Neuronal stem cell (in vitro differentiated cells): ENCODE data around the gene FER.

Experiments
- DNase-seq: peaks from one replicate; pipeline ENCODE4 v3.0.0-alpha.2; 2013; ENCODE audit warnings: low spot score
- H2AFZ ChIP-seq: one replicate; pipeline ENCODE4 v1.6.1; 2013; ENCODE audit warnings: mild to moderate bottlenecking, low read length, inconsistent platforms
- H2AK5ac ChIP-seq: 2 replicates; pipeline ENCODE4 v1.6.1; 2013; ENCODE audit warnings: low read depth, mild to moderate bottlenecking, inconsistent platforms, low read length, moderate library complexity, mixed read lengths
- H2BK120ac ChIP-seq: 2 replicates; pipeline ENCODE4 v1.6.1; 2013; ENCODE audit warnings: low read depth, mild to moderate bottlenecking, inconsistent platforms, low read length, moderate library complexity, mixed read lengths
- H2BK12ac ChIP-seq: one replicate; pipeline ENCODE4 v1.6.1; 2013; ENCODE audit warnings: low read length, inconsistent platforms
- H2BK15ac ChIP-seq: 2 replicates; pipeline ENCODE4 v1.6.1; 2013; ENCODE audit warnings: mild to moderate bottlenecking, low read length, inconsistent platforms, mixed read lengths
- H2BK5ac ChIP-seq: one replicate; pipeline ENCODE4 v1.6.1; 2013; ENCODE audit warnings: inconsistent platforms, mild to moderate bottlenecking, low read length, moderate library complexity
- H3K14ac ChIP-seq: one replicate; pipeline ENCODE4 v1.6.1; 2013; ENCODE audit warnings: low read length, inconsistent platforms
- H3K18ac ChIP-seq: 2 replicates; pipeline ENCODE4 v1.6.1; 2013; ENCODE audit warnings: low read length, inconsistent platforms
- H3K23ac ChIP-seq: 2 replicates; pipeline ENCODE4 v1.6.1; 2013; ENCODE audit warnings: low read depth, mild to moderate bottlenecking, mixed read lengths, low read length, inconsistent platforms; ENCODE audit not compliant: poor library complexity
- H3K27ac ChIP-seq: replicated peaks from 3 replicates; pipeline ENCODE4 v1.5.1; 2013; ENCODE audit warnings: low read length, inconsistent platforms
- H3K27me3 ChIP-seq, 3 experiments: 2 replicates each; pipeline ENCODE4 v1.6.1; 2013; ENCODE audit warnings: low read length in 3 of 3, mild to moderate bottlenecking in 2 of 3, inconsistent platforms in 1 of 3, low read depth in 1 of 3, mixed read lengths in 1 of 3, moderate library complexity in 1 of 3; ENCODE audit not compliant: control insufficient read depth in 3 of 3, insufficient read depth in 3 of 3
- H3K36me3 ChIP-seq, 2 donors: replicated peaks in 1 of 2; 2 replicates each; pipeline ENCODE4 v1.6.1; 2013; ENCODE audit warnings: low read length in 2 of 2; ENCODE audit not compliant: control insufficient read depth in 2 of 2, insufficient read depth in 2 of 2
- H3K4ac ChIP-seq: 2 replicates; pipeline ENCODE4 v1.6.1; 2013; ENCODE audit warnings: inconsistent platforms, mild to moderate bottlenecking, low read length, moderate library complexity
- H3K4me1 ChIP-seq, 2 donors: 1 replicate in 1 of 2; 2 replicates in 1 of 2; pipeline ENCODE4 v1.6.1; 2013; ENCODE audit warnings: low read length in 2 of 2, low read depth in 1 of 2; ENCODE audit not compliant: control insufficient read depth in 2 of 2, insufficient read depth in 1 of 2
- H3K4me2 ChIP-seq: one replicate; pipeline ENCODE4 v1.6.1; 2013; ENCODE audit warnings: mild to moderate bottlenecking, low read length, inconsistent platforms; ENCODE audit not compliant: insufficient read depth, poor library complexity, severe bottlenecking
- H3K4me3 ChIP-seq, 2 donors: 2 replicates each; pipeline ENCODE4 v1.5.1; 2013; ENCODE audit warnings: low read length in 2 of 2, mild to moderate bottlenecking in 2 of 2, inconsistent platforms in 1 of 2, moderate library complexity in 1 of 2
- H3K79me1 ChIP-seq: one replicate; pipeline ENCODE4 v1.6.1; 2013; ENCODE audit warnings: low read depth, mild to moderate bottlenecking, inconsistent platforms, low read length, moderate library complexity
- H3K9ac ChIP-seq: one replicate; pipeline ENCODE4 v1.6.1; 2013; ENCODE audit warnings: mild to moderate bottlenecking, low read depth, low read length, inconsistent platforms; ENCODE audit not compliant: poor library complexity
- H3K9me3 ChIP-seq, 2 donors: replicated peaks in 1 of 2; 2 replicates each; pipeline versions ENCODE3 to v1.6.1; 2013; ENCODE audit warnings: low read length in 2 of 2, mild to moderate bottlenecking in 2 of 2, inconsistent platforms in 1 of 2, low read depth in 1 of 2, mixed read lengths in 1 of 2, moderate library complexity in 1 of 2; ENCODE audit not compliant: control insufficient read depth in 2 of 2, insufficient read depth in 1 of 2
- H4K8ac ChIP-seq: one replicate; pipeline ENCODE4 v1.6.1; 2013; ENCODE audit warnings: low read depth, mild to moderate bottlenecking, inconsistent platforms, low read length, moderate library complexity
- H4K91ac ChIP-seq: one replicate; pipeline ENCODE4 v1.6.1; 2013; ENCODE audit warnings: low read length, low read depth, mild to moderate bottlenecking, inconsistent platforms; ENCODE audit not compliant: poor library complexity
- WGBS, 2 donors: extraction: QIAGEN DNeasy Blood & Tissue Kit; methylation state at CpG; one replicate each; pipeline ENCODE4 v1.1.7; 2013; ENCODE audit warnings: missing lambda C conversion rate in 2 of 2, mixed read lengths in 1 of 2; ENCODE audit not compliant: insufficient read length in 2 of 2, insufficient replicate concordance in 1 of 2; ENCODE audit errors: extremely low coverage in 2 of 2; 5-methylcytosine and 5-hydroxymethylcytosine counted together

FER gene

DNA sequence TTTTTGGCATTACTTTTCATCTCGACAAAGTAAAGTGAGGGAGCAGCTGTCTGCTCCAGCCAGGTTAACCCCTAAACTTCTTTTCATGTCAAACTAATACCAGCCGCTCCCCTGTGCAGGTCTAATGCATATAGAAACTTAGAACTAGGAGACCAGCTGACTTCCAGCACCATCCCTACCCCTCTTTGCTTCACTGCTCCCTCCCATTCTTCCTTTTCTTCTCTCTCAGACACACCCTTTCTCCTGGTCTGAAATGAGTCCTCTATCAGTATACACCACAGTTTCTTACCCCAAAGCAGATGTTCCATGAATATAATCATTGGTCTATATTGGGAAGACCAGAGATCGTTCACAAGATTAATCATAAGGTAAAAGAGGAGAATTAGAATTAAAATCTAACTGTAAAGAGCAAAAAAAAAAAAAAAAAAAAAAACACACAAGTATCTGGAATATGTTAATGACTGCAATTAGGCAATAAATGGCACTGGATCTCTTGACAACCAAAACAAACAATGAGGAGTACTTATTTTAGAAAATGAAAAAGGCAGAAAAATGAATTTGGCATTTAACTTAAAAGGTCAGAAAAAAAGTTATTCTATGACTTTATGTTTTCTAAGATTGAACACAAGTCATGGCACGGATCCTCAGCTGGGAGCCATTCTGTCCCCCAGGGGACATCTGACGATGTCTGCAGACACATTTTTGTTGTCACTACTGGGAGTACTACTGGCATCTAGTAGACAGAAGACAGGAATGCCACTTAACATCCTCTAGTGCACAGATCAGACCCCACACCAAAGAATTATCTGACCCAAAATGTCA lies 452.3 kb downstream of the FER start:
- H3K27ac ChIP-seq, result no peak overlapping the region
- H4K91ac ChIP-seq, result no peak overlapping the region
- no peak overlapping the region for H2BK12ac ChIP-seq
- H2AFZ ChIP-seq, result no peak overlapping the region
- no peaks in the 10 kb centered on the region for H3K36me3 ChIP-seq
- H2BK15ac ChIP-seq, result no peak overlapping the region
- no peaks in the 10 kb centered on the region for H3K79me1 ChIP-seq
- H3K4me3 ChIP-seq, result no peak overlapping the region
- H2BK5ac ChIP-seq, result no peak overlapping the region
- DNase-seq, result no peak
- no peak overlapping the region for H3K14ac ChIP-seq
- no peak overlapping the region for H4K8ac ChIP-seq
- H3K4me2 ChIP-seq, result no peak overlapping the region
- no peaks in the 10 kb centered on the region for H3K27me3 ChIP-seq
- H3K18ac ChIP-seq, result no peak overlapping the region
- no peaks in the 10 kb centered on the region for H3K4me1 ChIP-seq
- no peak overlapping the region for H3K4ac ChIP-seq
- no peak overlapping the region for H3K23ac ChIP-seq
- no peak overlapping the region for H2AK5ac ChIP-seq
- H3K9me3 ChIP-seq, result peaks cover 2 to 7% of the 10 kb centered on the region in 2 donors
- no peak overlapping the region for H2BK120ac ChIP-seq
- WGBS, 2 donors, result no CpG with 5 or more reads among the region's 5 CpGs
- H3K9ac ChIP-seq, result no peak overlapping the region

DNA sequence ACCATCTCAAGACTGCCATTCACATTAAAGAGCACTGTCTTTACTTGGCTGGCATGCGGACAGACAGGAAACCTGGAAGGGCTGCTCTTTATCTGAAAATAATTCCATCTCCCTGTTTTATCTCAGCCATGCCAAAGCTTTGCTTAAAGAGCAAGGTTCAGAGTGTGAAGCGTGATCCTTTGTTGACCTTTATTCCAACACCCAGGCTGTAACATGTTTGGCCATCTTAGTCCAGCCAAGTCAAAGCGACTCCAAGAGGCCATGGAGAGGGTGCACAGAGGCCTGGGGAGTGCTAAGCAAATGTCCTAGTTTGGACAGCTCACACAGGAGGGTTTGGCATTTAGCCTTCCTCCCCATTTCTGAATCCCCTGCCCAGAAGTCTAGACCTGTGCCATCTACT lies 467.3 kb downstream of the FER start:
- Histone ChIP-seq H3K9ac (no peak overlapping the region), H3K4me3 (no peak overlapping the region), H2AK5ac (no peak overlapping the region), H2BK5ac (no peak overlapping the region), H2AFZ (no peak overlapping the region), H3K79me1 (no peaks in the 10 kb centered on the region), H2BK15ac (no peak overlapping the region), H3K4me2 (no peak overlapping the region), H3K23ac (no peak overlapping the region), H3K14ac (no peak overlapping the region), H3K4ac (no peak overlapping the region), H3K9me3 (peaks cover 6 to 7% of the 10 kb centered on the region in 2 donors), H3K4me1 (no peaks in the 10 kb centered on the region), H4K8ac (no peak overlapping the region), H3K27me3 (no peaks in the 10 kb centered on the region), H3K36me3 (peaks cover 0 to 1% of the 10 kb centered on the region in 2 donors), H3K27ac (no peak overlapping the region), H2BK12ac (no peak overlapping the region), H4K91ac (no peak overlapping the region), H2BK120ac (no peak overlapping the region), H3K18ac (no peak overlapping the region)
- no peak for DNase-seq
- WGBS, 2 donors, result no CpG with 5 or more reads among the region's 3 CpGs

DNA sequence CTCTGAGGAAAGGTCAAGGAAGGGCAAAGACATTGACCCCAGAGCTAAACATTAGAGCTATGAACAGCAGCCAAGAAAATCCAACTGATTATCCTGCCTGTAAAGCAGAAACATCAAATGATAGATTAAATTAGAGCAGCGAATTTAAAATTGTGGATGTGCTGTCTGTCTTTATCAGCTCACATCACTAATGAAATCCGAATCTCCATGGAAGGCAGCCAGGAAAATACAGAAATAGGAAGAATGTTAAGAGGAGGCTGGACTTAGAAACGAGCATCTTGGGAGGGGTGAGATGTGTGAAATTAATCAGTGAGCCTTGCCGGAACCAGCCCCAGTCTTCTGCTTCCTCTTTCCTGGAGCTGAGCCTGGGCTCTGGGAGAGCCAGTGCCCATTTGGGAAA lies 471.1 kb downstream of the FER start:
- DNase-seq, result no peak
- no peak overlapping the region for H2BK12ac ChIP-seq
- H4K91ac ChIP-seq, result no peak overlapping the region
- peaks cover 0 to 2% of the 10 kb centered on the region in 2 donors for H3K4me1 ChIP-seq
- H4K8ac ChIP-seq, result no peak overlapping the region
- no peak overlapping the region for H3K4me2 ChIP-seq
- no peak overlapping the region for H3K4me3 ChIP-seq
- no peak overlapping the region for H3K23ac ChIP-seq
- H3K36me3 ChIP-seq, result peaks cover 0 to 1% of the 10 kb centered on the region in 2 donors
- no peak overlapping the region for H2AK5ac ChIP-seq
- no peak overlapping the region for H2BK5ac ChIP-seq
- no peaks in the 10 kb centered on the region for H3K27me3 ChIP-seq
- H3K9me3 ChIP-seq, result peaks cover 6 to 7% of the 10 kb centered on the region in 2 donors
- no peak overlapping the region for H3K9ac ChIP-seq
- H2BK120ac ChIP-seq, result no peak overlapping the region
- no peak overlapping the region for H3K18ac ChIP-seq
- no CpG with 5 or more reads among the region's 4 CpGs for WGBS, 2 donors
- no peak overlapping the region for H3K4ac ChIP-seq
- H3K79me1 ChIP-seq, result no peaks in the 10 kb centered on the region
- no peak overlapping the region for H2AFZ ChIP-seq
- H3K14ac ChIP-seq, result no peak overlapping the region
- H2BK15ac ChIP-seq, result no peak overlapping the region
- H3K27ac ChIP-seq, result no peak overlapping the region

DNA sequence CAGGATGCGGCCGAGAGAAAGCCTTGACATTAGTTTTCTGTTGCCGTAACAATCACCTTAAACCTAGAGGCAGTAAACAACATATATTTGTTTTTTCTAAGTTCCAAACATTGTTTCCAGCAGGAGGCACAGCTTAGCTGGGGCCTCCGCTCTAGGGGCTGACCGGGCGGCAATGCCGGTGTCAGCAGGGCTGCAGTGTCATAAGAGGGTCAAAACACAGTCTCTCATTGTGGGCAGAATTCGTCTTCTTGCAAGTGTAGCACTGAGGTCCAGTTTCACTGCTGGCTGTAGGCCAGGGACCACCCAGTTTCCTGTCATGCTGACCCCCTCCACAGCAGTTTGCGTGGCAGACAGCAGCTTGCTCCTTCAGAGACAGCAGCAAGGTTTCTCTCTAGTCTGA lies 475.8 kb downstream of the FER start:
- Histone ChIP-seq H3K23ac (no peak overlapping the region), H3K9ac (no peak overlapping the region), H3K27ac (no peak overlapping the region), H2AK5ac (no peak overlapping the region), H3K4me3 (no peak overlapping the region), H3K36me3 (peaks cover 0 to 1% of the 10 kb centered on the region in 2 donors), H3K9me3 (peaks cover 3 to 6% of the 10 kb centered on the region in 2 donors), H3K4ac (no peak overlapping the region), H2BK12ac (no peak overlapping the region), H2BK5ac (no peak overlapping the region), H3K18ac (no peak overlapping the region), H4K8ac (no peak overlapping the region), H3K27me3 (no peaks in the 10 kb centered on the region), H2BK15ac (no peak overlapping the region), H3K4me1 (peaks cover 0 to 2% of the 10 kb centered on the region in 2 donors), H4K91ac (no peak overlapping the region), H2AFZ (peak overlapping the region; percentile 25), H2BK120ac (no peak overlapping the region), H3K79me1 (no peaks in the 10 kb centered on the region), H3K14ac (no peak overlapping the region), H3K4me2 (no peak overlapping the region)
- WGBS, 2 donors, result no CpG with 5 or more reads among the region's 9 CpGs
- DNase-seq, result no peak
